ENCODE data around the gene ARL17A. TPM values are rescaled to one million over a fixed set of nuclear protein-coding genes. Genes with fewer than 3 reads are reported as not detected.
"Not testable (repeated sequence)": the region's sequence is repeated elsewhere in the genome, so short reads cannot be mapped to it uniquely, and the experiment has no call there.

Gene ARL17A
- total and polyA plus RNA-seq, 8 donors = 20.8 to 59.8 (median 43.7) TPM

- H3K9me3 ChIP-seq; H3K4me3 ChIP-seq; intact Hi-C loops (cut with DNase I); H3K27me3 ChIP-seq; H3K4me1 ChIP-seq; ATAC-seq; H3K27ac ChIP-seq: not testable (repeated sequence)
- peak in 1 of 4 donors; percentile 27 for DNase-seq
- H3K36me3 ChIP-seq = peaks cover 0 to 14% of the 10 kb centered on the region in 2 donors
Observed at GRCh38 chr17:46505896-46506295, 73.6 kb downstream of the ARL17A start.

GRCh38 chr17:46499437-46500139 lies 79.9 kb downstream of the ARL17A start:
- peaks cover 0 to 16% of the 10 kb centered on the region in 2 donors for H3K36me3 ChIP-seq
- H3K27me3 ChIP-seq; intact Hi-C loops (cut with DNase I); H3K4me3 ChIP-seq; H3K4me1 ChIP-seq; ATAC-seq; H3K9me3 ChIP-seq; DNase-seq; H3K27ac ChIP-seq: not testable (repeated sequence)

GRCh38 chr17:46492021-46492420 lies 87.5 kb downstream of the ARL17A start:
- ATAC-seq; intact Hi-C loops (cut with DNase I); H3K27ac ChIP-seq; H3K4me1 ChIP-seq; H3K9me3 ChIP-seq; H3K4me3 ChIP-seq; H3K27me3 ChIP-seq: not testable (repeated sequence)
- H3K36me3 ChIP-seq = peaks cover 0 to 34% of the 10 kb centered on the region in 2 donors
- DNase-seq = peak in 1 of 4 donors; percentile 75

DNA sequence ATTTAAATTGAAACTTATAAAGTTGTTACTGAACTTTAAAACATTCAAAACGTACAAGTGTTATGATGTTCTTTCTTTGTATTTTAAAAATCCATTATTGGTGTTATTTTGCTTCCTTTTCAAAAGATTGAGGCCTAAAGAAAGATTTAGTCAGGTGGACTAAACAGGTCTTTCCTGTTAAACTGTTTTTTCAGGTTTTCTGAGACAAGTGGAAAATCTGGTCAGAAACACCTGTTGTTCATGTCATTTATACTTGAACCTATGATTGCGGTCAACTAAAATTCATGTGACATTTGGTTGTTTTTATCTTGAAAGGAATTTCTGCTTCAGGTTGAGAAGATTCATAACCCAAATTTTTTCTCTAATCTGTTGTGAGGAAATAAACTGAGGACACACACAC lies 98.2 kb downstream of the ARL17A start:
- intact Hi-C loops (cut with DNase I); H3K4me3 ChIP-seq; H3K27me3 ChIP-seq; H3K4me1 ChIP-seq; H3K9me3 ChIP-seq; H3K27ac ChIP-seq; DNase-seq; H3K36me3 ChIP-seq; ATAC-seq: not testable (repeated sequence)

- ATAC-seq; H3K36me3 ChIP-seq; H3K9me3 ChIP-seq; H3K4me3 ChIP-seq; intact Hi-C loops (cut with DNase I); H3K27me3 ChIP-seq; H3K27ac ChIP-seq; DNase-seq; H3K4me1 ChIP-seq: not testable (repeated sequence)
Observed at GRCh38 chr17:46478823-46479222, 100.7 kb downstream of the ARL17A start.

- ATAC-seq; H3K4me3 ChIP-seq; H3K4me1 ChIP-seq; H3K9me3 ChIP-seq; intact Hi-C loops (cut with DNase I); DNase-seq; H3K27me3 ChIP-seq; H3K27ac ChIP-seq; H3K36me3 ChIP-seq: not testable (repeated sequence)
Observed at GRCh38 chr17:46475583-46475982, 103.9 kb downstream of the ARL17A start.

GRCh38 chr17:46474489-46474888 lies 105.0 kb downstream of the ARL17A start:
- H3K9me3 ChIP-seq; H3K27me3 ChIP-seq; H3K27ac ChIP-seq; DNase-seq; ATAC-seq; H3K4me3 ChIP-seq; intact Hi-C loops (cut with DNase I); H3K4me1 ChIP-seq; H3K36me3 ChIP-seq: not testable (repeated sequence)

DNA sequence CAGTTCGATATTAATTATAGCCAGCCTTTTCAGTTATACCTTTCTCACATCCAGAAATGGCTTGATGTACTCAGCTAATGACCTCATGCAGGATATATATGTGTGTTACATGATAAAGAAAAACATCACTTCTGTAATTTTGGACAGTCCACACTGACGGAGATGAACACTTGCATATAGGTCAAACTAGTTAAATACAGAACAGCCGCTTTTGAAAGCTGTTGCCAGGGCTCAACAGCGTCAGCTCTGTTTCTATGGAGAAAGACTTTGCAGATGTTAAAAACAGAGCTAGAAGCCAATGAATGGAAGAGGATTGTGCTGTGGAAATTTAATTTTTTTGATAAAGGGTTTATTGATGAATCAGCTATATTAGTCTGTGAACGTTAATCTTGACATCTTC lies 111.9 kb downstream of the ARL17A start:
- H3K4me1 ChIP-seq; ATAC-seq; H3K9me3 ChIP-seq; H3K4me3 ChIP-seq; H3K27ac ChIP-seq; intact Hi-C loops (cut with DNase I); DNase-seq; H3K36me3 ChIP-seq; H3K27me3 ChIP-seq: not testable (repeated sequence)

Other genes with a start within 250 kb of the ARL17A start
- 10 to 100 TPM; 16.2 to 31.7 TPM for gene ARL17B, start 217.9 kb downstream of the ARL17A start, total RNA-seq
- gene ARL17B, start 217.9 kb downstream of the ARL17A start, polyA plus RNA-seq (ENCODE audit: insufficient read length in 6 of 6) = 10 to 100 TPM; 11.9 to 32.1 (median 20.8) TPM
- 10 to 100 TPM in 1 of 2 donors, 1 to 10 TPM in 1; 6.9 to 12.4 TPM for gene LRRC37A2, start 67.2 kb downstream of the ARL17A start, total RNA-seq
- 10 to 100 TPM; 41.6 to 78.2 (median 51.2) TPM for gene LRRC37A2, start 67.2 kb downstream of the ARL17A start, polyA plus RNA-seq (ENCODE audit: insufficient read length in 6 of 6)
- gene NSF, start 11.0 kb upstream of the ARL17A start, total RNA-seq = 10 to 100 TPM; 49.6 to 61.8 TPM
- gene NSF, start 11.0 kb upstream of the ARL17A start, polyA plus RNA-seq (ENCODE audit: insufficient read length in 6 of 6) = 10 to 100 TPM; 26.9 to 37.4 (median 31.2) TPM
- 1 to 10 TPM; 1.7 to 3.0 TPM for gene WNT3, start 239.0 kb upstream of the ARL17A start, total RNA-seq
- gene WNT3, start 239.0 kb upstream of the ARL17A start, polyA plus RNA-seq (ENCODE audit: insufficient read length in 6 of 6) = 1 to 10 TPM; 1.8 to 2.4 (median 2.4) TPM